SIG-M5 treated with dmso at 0.1 percent for 504 hours (cell line): Measurements from ENCODE around the gene CFAP47.
"Not testable (repeated sequence)": the region's sequence is repeated elsewhere in the genome, so short reads cannot be mapped to it uniquely, and the experiment has no call there.

Source experiments
- DNase-seq: peaks from one replicate; lab custom pipeline; 2025; ENCODE audit not compliant: unreplicated experiment; lab: John Stamatoyannopoulos, UW

Gene CFAP47, protein sequence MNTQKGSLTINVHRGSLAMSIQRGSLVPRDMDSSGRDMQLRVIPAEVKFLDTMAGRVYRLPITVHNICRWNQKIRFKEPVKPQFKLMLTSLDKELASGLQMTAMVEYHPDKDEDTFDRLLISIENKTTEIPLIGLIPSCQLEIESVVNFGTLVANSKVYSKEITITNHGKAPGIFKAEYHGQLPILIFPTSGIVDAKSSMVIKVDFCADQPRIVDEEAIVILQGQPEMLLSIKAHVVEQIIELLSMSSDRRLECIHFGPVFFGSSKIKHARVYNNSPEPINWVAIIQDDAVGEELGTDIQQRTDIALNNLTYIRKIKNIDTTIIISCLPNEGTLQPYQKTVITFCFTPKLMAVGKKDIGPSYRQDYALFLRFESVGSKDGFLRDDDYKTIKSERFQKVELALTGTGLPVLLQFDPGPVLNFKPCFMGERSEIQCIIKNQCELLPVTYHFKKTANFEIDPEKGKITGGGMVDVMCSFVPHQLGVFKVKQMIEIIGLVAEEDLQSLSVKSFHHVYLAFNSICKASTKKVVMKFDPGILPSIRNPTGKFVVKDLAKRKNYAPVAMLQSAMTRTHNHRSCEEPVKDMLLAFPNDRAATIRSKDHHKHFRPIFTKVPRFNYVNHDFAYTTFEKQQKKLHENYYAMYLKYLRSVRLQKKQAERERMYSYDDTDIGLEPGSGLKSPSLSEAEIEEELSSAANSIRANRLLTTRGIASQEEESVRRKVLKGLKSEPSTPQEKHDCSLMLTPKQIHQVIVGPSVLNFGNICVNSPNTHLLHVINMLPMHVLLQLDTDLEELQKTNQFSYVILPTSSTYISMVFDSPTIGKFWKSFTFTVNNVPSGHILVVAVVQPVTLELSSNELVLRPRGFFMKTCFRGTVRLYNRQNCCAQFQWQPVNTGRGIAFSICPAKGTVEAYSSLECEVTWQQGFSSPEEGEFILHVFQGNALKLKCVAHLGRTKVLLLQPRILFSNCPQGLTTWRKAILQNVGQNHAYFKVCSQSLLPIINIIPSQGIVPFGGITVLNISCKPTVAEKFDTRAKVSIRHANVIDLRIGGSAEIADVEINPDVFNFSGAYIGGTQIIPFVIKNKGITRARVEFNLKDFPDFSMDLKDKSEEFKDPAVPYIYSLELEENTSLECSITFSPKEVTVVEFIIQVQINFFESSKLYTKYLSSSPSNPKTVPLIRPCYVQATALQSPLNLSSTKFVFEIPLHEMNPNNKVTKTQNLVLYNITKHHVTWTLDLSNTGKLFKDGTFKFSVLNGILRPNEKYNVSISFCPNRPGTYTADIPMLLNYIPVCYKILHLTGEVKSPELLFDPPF (N-terminal part only)

DNA sequence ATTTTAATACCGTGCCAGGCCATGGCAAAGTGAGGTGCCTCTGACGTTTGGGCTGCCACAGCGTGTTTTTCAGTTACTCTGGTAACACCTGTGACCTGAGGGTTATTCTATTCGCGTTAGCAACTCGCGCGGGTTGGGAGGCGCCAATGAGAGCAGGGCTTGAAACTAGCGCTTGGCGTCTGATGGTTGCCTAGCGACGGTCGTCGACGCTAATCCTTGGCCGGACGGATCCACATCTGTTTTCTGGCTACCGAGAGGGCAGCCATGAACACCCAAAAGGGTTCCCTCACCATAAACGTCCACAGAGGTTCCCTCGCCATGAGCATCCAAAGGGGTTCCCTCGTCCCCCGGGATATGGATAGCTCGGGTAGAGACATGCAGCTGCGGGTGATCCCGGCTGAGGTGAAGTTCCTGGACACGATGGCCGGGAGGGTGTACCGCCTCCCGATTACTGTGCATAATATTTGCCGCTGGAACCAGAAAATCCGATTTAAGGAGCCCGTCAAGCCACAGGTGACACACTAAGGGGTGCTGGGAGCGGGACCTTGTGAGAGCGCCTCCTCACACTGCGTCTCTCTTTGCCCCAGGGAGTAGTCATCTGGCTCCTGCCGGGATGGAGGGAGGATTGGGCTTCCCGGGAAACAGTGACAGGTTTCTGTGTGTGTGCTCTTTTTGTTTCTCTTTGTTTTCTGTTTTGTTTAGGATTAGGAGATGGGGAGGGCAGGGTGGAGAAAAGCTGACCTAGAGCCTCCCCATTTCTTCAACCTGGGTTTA lies at the start of gene CFAP47:
TSS of gene CFAP47 (plus strand) at position 199 of the 774 bp plus-strand sequence. CDS start at position 265, 66 bp downstream.
- no peak for DNase-seq

DNA sequence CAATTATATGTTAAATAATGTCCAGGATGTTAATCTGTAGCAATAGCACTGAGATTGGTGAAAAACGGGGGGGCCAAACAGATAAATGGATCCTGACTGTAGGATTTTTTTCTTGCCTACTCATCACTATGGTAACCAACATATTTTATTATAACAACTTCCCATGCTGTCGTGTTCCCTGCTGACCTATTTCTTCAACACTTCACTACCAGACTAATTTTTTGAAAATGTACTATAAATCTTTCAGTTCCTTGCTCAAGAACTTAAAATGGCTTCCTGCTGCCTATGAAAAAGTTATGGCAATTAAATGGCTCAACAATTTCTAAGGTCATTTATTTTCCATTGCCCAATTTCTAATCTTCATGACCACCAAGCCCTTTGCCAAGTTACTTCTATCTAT lies 38.9 kb upstream of the CFAP47 start:
- DNase-seq = no peak

DNA sequence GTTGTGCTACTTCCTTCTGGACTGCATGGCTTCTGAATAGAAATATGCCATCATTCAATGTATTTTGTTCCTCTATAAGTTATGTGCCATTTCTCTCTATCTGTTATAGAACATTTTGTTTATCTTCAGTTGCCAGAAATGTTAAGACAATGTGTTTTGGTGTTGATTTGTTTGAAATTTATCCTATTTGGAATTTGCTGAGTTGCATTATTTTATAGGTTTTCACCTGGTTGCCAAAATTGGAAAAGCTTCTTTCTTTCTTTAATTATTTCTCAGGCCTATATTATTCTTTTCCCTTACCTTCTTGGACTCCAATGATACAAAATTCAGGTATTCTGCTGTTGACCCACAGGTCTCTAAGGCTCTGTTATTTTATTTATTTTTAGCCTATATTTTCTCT lies 33.4 kb upstream of the CFAP47 start:
- DNase-seq = no peak

DNA sequence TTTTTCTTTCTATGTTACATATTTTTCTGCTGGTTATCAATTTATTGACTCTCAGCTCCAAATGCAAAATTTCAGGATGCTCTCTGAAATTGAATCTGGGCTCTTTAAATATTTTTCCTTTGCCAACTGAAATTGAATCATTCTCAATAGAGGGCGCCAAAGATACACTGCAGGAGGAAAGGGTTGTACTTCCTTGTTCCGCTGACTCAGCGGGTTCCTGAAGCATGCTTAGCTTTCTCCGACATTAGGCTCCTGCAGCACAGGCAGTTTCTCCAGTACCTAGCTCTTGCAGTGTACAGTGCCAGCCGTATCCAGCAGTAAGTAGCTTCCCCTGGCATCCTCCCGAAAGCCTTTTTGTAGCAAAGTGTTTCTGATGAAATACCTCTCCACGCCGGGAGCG lies 28.8 kb upstream of the CFAP47 start:
- peak; percentile 36 for DNase-seq

DNA sequence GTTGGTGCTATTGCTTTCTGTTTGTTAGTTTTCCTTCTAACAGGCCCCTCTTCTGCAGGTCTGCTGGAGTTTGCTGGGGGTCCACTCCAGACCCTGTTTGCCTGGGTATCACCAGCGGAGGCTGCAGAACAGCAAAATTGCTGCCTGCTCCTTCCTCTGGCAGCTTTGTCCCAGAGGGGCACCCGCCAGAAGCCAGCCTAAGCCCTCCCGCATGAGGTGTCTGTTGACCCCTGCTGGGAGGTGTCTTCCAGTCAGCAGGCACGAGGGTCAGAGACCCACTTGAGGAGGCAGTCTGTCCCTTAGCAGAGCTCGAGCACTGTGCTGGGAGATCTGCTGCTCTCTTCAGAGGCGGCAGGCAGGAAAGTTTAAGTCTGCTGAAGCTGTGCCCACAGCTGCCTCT lies 67.3 kb downstream of the CFAP47 start:
- DNase-seq = not testable (repeated sequence)

DNA sequence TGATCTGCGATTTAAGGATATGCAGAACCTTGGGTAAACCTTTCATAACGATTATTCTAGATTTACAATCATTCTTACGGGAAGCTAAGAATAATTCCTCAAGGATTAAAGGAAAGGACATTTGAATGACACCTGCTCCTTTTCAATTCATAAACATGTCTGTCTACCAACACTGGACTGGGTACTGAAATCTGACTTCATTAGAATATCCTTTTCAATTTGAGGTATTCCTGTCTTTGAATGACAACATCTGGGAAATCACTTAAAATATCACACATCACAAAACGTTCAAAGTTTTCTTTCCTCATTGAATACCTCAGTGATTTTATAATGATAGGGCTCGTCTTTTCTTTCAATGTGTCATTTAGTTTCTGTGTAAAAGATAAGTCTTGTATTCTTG lies 87.7 kb downstream of the CFAP47 start:
- DNase-seq = no peak

DNA sequence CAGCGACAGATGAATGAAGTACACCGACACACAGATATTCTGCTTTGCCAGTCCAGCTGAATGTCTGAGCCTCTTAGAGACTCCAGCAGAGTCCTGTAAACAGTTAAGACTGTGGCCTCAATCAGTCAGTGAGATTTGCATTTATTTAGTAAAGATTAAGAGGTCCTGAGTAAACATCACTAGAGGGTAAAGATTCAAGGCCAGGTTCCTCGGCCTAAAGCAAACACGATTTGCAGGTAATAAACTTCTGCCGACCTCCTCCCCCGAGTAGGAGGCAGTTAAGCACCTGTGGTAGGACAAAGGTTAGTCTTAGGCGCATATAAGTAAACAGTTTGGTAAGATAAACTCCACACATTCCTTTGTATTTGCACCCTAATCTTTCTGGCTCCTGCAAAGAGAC lies 99.6 kb downstream of the CFAP47 start:
- DNase-seq = no peak

DNA sequence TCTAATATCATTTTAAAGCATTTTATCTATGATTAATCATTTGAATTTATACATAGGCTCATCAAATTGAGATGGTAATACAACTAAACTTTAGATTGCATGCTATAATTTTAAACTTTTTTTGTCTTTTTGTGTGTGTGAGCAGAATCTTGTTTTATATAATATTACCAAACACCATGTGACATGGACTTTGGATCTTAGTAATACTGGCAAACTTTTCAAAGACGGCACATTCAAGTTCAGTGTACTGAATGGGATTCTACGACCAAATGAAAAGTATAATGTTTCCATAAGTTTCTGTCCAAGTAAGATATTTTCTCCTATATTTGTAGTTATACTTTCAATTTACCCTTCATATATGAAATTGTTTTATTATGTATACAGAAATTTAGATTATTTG lies 116.0 kb downstream of the CFAP47 start:
- DNase-seq = no peak

DNA sequence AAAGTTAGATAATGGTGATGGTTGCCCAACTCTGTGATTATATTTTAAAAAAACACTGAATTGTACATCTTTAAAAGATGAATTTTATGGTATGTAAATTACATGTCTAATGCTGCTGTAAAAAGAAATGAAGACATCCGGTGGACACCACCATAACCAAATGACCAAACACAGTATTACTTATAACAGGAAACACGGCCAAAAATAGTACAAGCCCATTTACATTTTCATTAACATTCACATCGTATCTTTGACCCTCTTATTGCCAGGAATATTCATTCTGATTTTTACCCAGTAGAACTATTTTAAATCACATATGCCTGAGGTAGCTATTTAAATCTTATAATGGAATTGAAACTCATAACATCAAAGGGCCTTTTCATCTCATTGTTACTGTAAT lies 143.2 kb downstream of the CFAP47 start:
- no peak for DNase-seq

DNA sequence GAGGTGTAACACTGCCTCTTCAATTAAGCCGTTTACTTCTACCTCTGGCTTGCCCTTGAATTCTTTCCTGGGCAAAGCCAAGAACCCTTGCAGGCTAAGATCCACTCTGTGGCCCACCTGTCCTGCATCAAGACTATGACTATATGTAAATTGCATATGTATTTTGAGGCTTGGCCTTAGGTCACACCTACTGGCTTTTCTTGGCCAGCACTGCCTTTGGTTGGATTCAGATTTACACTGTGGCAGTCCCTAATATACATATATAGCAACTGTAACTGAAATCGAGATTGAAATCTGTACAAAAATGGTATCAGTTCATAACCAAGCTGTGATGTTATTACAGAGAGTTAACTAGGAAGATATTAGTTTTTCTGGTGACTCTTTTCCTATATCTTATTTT lies 151.5 kb downstream of the CFAP47 start:
- DNase-seq = no peak

DNA sequence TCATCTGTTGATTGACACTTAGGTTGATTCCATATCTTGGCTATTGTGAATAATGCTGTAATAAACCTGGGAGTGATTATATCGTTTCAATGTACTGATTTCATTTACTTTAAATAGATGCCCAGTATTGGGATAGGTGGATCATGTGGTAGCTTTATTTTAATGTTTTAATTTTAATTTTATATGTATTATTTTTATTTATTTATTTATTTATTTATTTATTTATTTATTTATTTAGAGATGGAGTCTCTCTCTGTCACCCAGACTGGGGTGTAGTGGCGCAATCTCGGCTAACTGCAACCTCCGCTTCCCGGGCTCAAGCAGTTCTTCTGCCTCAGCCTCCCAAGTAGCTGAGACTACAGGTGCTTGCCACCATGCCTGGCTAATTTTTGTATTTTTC lies 155.5 kb downstream of the CFAP47 start:
- not testable (repeated sequence) for DNase-seq

DNA sequence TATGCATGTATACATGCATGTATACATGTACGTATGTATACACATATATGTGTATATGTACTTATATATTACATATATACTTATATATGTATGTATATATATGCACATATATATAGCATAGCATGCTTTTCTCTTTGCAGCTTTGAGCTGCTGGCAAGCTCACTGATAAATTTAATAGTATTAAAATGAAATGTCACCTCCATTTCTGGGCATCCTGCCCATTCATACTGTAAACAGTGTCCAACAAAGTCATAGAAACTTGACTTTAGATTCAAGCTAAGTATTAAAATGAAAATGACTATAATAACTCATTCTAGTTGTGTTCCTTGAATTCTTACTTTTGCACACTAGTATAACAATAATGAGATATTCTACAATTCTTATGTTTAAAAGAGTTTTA lies 163.7 kb downstream of the CFAP47 start:
- DNase-seq = no peak

DNA sequence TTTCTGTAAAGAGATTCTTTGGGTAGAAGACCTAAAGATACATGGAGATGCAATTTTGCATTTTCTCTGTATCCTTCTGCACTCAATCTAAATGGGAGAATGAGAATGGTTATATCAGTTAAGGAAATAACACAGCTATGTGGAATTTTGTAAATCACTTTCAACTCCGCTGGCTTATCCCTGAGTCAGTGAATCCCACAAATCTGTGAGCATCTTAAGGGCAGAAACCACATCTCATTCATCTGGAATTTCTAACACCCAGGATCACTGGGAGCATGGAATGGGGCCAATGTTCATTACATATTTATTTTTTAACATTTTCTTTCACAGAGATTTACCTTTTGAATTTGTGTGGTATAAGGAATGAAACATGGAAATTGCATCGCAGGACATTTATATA lies 167.8 kb downstream of the CFAP47 start:
- DNase-seq = no peak

DNA sequence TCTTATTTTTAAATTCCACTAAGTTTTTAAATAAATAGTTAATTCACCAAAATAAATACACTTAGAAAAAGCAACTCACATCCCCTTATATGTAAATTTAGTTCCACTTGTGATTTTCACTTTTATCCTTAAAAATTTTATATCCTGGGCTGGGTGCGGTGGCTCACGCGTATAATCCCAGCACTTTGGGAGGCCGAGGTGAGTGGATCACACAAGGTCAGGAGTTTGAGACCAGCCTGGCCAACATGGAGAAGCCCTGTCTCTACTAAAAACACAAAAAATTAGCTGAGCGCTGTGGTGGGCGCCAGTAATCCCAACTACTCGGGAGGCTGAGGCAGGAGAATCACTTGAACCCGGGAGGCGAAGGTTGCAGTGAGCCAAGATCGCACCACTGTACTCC lies 169.4 kb downstream of the CFAP47 start:
- DNase-seq = not testable (repeated sequence)

DNA sequence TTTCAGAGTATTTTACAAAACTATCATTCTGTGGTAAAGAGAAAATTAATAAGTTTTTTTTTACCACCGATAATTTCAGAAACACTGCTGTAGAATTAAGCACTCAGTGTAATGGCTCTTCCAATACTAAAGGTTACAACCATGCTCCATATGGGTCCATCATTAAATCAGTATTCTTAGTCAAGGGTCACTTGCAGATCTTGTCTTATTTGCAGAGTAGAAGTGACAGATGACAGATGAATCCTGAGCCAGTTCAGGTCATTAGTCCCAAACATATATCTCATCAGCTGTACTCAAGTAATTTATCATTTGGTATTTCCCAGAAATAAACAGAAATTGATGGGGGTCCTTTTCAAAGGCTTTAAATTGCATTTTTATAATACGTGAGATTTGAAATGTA lies 182.9 kb downstream of the CFAP47 start:
- no peak for DNase-seq

DNA sequence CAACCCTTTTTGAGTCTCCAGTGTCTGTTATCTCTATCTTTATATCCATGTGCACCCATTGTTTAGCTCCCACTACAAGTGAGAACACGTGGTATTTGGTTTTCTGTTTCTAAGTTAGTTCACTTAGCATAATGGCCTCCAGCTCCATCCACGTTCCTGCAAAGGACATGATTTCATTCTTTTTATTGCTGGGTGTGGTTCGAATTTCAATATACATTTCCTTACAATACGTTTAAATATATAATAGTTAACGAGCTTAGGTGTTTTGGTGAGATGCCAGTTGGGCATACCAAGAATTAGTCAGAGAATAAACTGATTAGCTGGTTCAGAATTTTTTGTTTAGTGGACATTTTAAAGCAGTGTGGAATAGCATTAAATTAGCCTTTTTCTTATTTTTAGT lies 196.7 kb downstream of the CFAP47 start:
- DNase-seq = no peak

DNA sequence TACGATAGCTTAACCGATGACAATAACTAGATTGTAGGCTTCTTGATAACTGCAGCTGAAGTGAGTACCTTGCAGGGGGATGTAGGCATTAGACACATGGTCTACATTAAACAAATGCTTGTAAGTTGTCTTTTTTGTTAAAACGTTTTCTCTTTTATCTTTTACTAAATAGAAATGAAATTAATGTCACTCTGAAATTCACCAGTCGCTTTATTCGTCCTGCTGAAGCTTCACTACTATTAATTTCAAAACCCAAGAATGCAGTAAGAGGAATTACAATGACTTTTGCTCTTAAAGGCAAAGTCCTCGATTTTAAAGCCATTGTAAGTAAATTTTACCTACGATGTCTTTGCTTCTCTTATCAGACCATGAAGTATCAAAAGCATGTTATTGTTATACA lies 239.7 kb downstream of the CFAP47 start:
- DNase-seq = no peak

DNA sequence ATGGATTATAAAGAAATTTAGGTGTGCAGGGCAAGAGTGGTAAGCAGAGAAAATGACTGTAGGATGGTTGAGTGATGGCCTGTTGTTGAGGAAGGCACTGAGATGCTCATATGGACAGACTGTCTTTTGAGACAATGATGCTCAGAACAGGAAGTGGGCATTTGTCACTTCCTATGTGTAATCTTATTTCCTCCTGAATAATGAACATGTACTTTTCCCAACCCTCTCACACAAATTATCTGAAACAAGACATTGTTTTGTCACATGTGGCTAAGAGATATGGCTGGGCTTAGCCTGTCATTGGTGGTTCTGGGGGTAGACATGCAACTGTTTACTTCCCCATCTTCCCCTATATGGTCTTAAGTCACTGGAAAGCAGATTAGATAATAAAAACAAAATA lies 240.5 kb downstream of the CFAP47 start:
- no peak for DNase-seq

DNA sequence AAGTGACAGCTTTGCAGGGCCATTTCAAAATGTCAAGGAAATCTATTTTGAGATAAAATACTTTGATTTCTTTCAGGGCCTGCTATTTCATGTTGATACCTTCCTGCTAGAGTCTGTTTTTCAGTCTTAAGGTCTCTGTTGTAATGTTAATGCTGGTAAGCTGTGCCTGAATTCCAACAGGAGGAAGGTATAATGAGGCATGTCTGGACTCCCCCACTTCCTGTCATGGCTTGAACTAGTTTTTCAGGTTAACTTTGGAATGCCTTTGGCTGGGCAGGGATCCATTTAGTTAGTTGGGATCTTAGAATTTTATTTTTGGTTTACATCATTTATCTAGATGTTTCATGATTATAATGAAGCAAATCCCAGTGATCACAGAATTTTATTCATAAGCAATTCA lies 279.0 kb downstream of the CFAP47 start:
- DNase-seq = no peak

DNA sequence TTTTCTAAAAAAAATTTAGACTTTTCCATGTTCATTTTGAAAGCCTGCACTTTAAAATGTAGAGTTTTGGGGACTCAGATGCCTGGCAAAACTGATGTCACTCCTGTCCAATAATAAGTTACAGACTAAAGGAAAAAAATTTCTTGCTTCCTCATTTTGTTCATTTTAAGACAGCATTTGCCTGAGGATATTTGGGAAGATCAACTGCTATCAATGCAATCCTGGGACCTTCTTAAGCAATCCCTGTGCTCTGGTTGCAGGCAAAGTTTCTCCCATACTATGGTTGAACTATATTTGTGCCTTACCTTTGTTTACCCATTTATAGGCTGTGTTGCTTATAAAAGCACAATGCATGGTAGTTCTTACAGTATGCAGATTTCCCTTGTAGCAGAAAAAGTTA lies 280.4 kb downstream of the CFAP47 start:
- no peak for DNase-seq

DNA sequence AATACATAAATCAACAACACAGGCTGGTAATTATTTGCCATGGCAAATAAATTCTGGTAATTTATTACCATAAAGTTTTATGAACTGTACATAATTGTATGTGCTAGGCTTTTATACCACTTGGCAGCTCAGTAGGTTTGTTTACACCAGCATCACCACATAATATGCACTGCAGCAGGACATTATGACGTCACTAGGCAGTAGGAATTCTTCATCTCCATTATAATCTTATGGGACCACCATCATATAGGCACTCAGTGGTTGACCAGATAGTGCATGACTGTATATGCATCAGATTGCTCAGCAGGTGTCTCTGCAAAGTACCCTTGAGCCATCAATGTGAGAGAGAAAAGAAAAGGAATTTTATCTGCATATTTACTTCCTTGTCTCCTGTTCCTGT lies 295.4 kb downstream of the CFAP47 start:
- no peak for DNase-seq
